ENCODE data around the gene CALR.

Gene CALR

DNA sequence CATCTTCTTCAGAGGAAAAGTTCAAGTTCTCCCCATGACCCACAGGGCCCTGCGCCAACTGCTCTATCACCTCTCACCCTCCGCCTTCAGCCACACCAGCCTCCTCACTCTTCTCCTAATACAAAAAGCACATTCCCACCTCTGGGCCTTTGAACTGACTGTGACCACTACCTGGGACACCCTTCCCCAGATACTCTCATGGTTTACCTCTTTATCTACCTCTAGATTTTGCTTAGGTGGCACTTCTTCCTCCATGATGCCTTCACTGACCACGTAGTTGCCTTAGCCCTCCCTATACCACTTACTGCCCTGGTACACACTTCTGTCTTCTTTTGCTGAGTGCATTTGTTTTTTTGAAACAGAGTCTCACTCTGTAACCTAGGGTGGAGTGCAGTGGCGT lies 15.4 kb upstream of the CALR start:
- H3K36me3 Mint-ChIP-seq, result peaks cover 11% of the 10 kb centered on the region
- H3K4me3 Mint-ChIP-seq, result no peak overlapping the region

DNA sequence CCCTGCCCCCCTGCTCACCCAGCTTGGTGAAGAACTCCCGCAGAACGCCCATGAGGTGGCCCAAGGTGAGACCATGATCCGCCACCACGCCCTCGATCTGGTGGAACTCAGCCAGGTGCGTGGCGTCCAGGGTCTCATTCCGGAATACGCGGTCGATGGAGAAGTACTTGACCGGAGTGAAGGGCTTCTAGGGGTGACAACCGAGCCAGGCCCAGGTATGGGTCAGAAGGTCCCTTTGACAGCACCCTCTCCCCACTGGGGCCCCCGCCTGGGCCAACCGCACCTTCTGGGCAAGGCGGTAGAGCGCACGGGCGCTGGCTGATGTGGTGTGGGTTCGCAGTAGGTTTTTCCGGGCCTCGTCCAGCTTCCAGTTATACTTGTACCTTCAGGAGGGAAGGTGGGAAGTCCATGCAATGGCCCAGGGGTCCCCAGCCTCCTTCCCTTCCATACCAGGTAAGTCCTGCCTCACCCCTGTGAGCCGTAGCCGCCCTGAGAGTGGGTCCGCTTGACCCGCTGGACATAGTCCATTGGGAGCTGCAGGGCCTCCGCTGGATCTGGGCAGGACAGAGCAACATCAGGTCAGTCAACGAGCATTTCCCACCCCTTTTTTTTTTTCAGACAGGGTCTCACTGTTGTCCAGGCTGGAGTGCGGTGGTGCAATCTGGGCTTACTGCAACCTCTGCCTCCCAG lies 13.6 kb upstream of the CALR start:
- H3K4me1 Mint-ChIP-seq, result peaks cover 4% of the 10 kb centered on the region
- H3K9me3 Mint-ChIP-seq, result no peaks in the 10 kb centered on the region
- no peaks in the 10 kb centered on the region for H3K27me3 Mint-ChIP-seq
- no peak overlapping the region for H3K4me3 Mint-ChIP-seq
- H3K27ac Mint-ChIP-seq, result no peak overlapping the region
- peaks cover 14% of the 10 kb centered on the region for H3K36me3 Mint-ChIP-seq

More for the DNA sequence above, 15.4 kb upstream of the CALR start:
- no peaks in the 10 kb centered on the region for H3K9me3 Mint-ChIP-seq
- H3K27ac Mint-ChIP-seq, result no peak overlapping the region
- H3K4me1 Mint-ChIP-seq, result peaks cover 18% of the 10 kb centered on the region
- no peaks in the 10 kb centered on the region for H3K27me3 Mint-ChIP-seq

DNA sequence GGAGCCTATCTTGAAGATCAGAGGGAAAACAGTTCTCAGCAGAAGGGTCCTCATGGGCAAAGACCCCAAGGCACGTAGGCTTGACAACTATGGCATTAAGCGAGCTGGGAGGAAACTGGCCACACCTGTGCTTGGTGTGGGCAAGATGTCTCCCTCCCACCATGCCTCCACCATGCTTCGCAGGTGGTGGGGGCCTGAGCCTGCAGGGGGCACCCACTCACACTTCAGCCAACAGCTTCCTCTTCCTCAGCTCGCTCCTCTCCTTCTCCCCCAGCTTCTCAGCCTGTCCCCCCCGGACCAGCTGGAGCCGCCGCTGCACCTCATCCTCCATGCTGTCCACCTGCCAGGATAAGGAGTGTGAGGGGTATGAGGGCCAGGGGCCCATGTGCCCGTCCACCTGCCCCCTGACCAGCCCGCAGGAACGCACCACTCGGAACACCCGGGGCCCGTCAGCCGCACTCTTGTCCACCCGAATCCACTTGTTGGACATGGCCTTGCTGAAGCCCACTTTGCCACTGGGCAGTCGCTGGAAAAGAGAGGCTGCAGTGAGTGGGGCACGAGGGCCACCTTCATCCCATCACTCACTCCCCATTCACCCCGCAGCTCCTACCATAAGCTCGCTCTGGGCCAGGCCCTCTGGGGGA lies 8.3 kb upstream of the CALR start:
- Mint-ChIP-seq H3K9me3 (no peaks in the 10 kb centered on the region), H3K27ac (no peak overlapping the region), H3K27me3 (no peaks in the 10 kb centered on the region), H3K4me3 (peak overlapping the region; percentile 47), H3K4me1 (peaks cover 23% of the 10 kb centered on the region), H3K36me3 (peaks cover 16% of the 10 kb centered on the region)

DNA sequence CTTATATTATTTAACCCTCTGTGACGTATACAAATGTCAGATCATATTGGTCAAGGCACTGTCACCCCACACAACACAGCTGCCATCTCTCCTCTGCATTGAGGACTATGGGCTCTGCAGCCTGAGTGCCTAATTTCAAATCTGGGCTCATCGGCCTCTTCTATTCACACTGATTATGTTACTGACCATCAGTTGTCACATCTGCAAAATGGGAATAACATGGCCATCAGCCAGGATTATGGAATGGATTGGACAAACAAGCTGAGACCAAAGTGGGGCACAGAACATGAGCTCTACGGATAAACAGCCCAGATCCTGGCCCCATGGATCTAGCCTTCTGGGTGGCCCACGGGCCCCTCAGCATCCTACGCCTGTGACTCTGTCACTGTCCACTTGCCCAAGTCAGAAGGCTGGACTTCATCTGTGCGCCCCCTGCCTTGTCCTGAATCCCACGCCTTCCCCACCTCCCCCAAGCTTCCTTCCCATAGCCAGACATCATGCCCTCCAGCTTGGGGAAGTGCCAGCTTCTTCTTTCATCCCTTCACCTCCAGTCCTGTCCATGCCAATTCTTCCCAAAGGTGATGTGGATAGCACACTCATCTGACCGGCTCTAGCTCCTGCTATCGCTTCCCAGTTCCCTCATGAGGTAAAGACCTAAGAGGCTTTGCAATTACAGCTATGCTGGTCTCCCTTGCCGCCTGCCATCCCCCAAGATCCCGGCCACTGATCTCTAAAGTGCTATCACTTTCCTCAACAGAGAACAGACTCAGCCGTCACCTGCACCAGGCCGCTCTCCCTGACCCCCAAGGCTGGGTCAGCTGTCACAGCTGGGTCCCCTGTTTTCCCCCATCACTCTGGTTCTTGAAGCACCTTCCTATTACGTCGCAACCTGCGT lies 5.8 kb upstream of the CALR start:
- peak overlapping the region; percentile 95 for H3K27ac Mint-ChIP-seq
- no peaks in the 10 kb centered on the region for H3K27me3 Mint-ChIP-seq
- peaks cover 9% of the 10 kb centered on the region for H3K36me3 Mint-ChIP-seq
- H3K4me3 Mint-ChIP-seq, result peak overlapping the region; percentile 99
- H3K4me1 Mint-ChIP-seq, result peaks cover 35% of the 10 kb centered on the region
- no peaks in the 10 kb centered on the region for H3K9me3 Mint-ChIP-seq

DNA sequence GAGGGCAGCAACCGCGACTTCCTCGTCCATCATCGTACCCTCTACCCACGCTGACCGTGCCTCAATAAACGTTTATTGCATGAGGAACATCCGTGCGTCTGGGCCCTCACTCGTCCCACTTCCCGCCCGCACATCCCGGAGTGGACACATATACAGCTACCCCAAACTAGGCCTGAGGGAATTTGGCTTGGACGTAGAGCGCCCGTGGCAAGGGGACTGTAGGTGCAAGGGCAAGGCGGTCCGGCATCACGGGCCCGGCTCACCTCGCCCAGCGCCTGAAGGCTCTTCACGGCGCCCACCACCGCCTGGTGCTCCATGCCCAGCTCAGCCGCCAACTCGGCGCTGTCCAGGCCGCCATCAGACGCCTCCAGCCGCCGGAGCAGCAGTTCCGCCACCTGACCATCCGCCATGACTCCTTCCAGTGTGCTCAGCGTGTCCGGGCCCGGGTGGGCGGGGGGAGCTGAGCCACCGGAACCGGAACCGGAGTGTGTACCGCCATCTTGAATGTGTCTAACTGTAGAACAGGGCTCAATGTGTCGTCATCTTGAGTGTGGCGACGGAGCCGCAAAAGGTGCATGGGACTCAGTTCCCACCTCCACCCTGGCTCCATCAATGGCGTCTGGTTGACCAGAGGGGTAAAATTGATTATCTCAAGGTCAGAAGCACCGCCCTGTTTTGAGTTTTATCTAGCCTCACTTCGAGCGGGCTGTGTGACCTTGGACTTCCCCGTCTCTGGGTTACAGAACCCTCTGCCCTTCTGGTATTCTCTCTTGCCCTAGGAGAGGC lies 4.9 kb upstream of the CALR start, which contains the start of gene FARSA:
Gene FARSA (minus strand): TSS at position 425 of the 786 bp plus-strand sequence. CDS start 15 bp downstream, at position 410.
- no peaks in the 10 kb centered on the region for H3K27me3 Mint-ChIP-seq
- peak within 1 kb of the TSS; percentile 95 for H3K27ac Mint-ChIP-seq
- H3K9me3 Mint-ChIP-seq, result no peaks in the 10 kb centered on the region
- H3K4me3 Mint-ChIP-seq, result peak within 1 kb of the TSS; percentile 99
- peaks cover 38% of the 10 kb centered on the region for H3K4me1 Mint-ChIP-seq
- peaks cover 7% of the 10 kb centered on the region for H3K36me3 Mint-ChIP-seq

DNA sequence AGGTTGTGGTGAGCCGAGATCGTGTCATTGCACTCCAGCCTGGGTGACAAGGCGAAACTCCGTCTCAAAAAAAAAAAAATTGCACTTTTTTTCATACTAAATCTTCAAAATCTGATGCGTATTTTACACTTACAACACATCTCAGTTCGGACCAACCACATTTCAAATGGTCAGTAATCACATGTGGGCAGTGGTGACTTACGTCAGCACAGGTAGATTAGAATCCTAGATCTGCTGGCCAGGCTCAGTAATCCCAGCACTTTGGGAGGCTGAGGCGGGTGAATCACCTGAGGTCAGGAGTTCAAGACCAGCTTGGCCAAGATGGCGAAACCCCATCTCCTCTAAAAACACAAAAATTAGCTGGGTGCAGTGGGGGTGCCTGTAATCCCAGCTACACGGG lies 3.3 kb upstream of the CALR start:
- Mint-ChIP-seq H3K4me1 (peaks cover 47% of the 10 kb centered on the region), H3K9me3 (no peaks in the 10 kb centered on the region), H3K27ac (no peak overlapping the region), H3K4me3 (no peak overlapping the region), H3K27me3 (no peaks in the 10 kb centered on the region), H3K36me3 (peaks cover 18% of the 10 kb centered on the region)

DNA sequence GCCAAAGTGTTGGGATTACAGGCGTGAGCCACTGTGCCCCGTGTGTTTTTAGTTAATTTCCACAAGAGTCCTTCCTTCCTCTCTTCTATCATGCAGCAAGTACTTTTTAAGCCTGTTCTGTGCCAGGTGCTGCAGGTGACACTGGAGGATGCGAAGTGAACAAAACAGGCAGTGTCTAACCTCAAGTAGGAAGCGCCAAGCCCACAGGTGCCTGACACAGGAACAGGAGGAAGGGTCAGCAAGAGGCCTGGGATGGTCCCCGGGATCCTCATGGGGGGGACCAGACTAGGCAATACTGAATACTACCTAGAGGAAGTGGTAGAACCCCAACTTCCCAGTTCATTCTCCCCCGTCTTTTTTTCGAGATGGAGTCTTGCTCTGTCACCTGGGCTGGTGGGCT lies 1.8 kb upstream of the CALR start:
- Mint-ChIP-seq H3K27ac (peak overlapping the region; percentile 62), H3K36me3 (peaks cover 21% of the 10 kb centered on the region), H3K9me3 (no peaks in the 10 kb centered on the region), H3K27me3 (no peaks in the 10 kb centered on the region), H3K4me3 (peak overlapping the region; percentile 15), H3K4me1 (peaks cover 54% of the 10 kb centered on the region)

DNA sequence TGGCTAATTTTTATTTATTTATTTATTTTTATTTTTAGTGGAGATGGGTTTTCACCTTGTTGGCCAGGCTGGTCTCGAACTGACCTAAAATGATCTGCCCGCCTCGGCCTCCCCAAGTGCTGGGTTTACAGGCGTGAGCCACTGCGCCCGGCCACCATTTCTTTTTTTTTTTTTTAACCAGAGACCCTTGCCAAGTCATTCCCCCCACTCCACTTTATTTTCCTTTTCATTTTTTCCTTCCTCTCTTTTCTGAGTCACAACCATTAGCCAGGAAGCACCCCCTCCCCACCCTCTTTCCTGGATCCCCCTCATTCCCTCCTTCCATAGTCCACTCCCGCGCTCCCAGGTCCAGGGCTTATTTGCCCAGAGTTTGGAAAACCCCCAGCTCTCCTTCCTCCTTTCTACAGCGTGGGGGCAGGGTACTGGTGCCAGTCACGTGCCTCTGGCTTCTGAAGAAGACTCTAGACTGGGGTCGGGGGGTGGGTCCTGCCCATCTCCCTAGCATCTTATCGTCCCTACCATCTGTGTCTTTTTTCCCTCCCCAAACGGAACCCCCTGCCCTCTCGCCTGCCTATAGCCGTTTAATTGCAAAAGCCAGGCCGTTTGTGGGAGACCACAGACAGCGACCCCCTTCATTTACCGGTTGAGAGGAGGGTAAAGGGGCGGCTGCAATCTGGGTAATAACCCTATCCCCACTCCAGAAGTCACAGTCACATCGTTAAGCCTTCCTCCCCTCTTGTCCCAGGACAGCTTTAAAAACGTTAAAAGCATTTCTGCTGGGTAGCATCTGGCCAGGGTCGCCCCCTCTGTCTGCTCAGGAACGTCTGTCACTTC lies 1.1 kb upstream of the CALR start:
- Mint-ChIP-seq H3K4me1 (peaks cover 51% of the 10 kb centered on the region), H3K36me3 (peaks cover 22% of the 10 kb centered on the region), H3K4me3 (peak overlapping the region; percentile 98), H3K27me3 (no peaks in the 10 kb centered on the region), H3K9me3 (no peaks in the 10 kb centered on the region), H3K27ac (peak overlapping the region; percentile 92)

DNA sequence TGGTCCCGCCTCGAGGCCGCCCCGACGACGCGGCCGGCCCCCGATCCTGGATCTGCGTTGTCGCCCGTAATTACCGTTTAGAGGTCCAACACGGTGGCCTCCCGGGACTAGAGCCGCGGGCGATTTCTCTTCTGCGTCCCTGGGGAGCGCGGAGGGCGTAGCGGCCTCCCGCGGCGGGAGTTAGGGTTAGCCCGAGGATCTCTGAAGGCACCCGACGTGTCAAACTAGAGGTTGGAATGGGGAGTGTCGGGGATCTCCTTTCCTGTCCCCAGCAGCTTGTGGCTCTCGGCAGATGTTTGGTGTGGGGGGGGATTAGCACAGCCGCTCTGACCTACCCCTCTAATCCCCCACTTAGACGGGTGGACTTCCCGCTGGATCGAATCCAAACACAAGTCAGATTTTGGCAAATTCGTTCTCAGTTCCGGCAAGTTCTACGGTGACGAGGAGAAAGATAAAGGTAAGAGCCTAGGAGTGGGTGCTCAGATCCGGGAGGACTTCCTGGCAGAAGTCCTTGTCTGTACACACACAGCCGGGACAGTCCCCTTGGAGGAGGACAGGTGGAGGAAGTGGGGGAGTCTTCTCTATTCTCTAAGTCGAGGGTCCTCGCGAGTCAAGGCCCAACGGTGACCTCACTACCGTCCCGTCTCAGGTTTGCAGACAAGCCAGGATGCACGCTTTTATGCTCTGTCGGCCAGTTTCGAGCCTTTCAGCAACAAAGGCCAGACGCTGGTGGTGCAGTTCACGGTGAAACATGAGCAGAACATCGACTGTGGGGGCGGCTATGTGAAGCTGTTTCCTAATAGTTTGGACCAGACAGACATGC lies 581 bp downstream of the CALR start:
- no peaks in the 10 kb centered on the region for H3K27me3 Mint-ChIP-seq
- peak overlapping the region; percentile 98 for H3K4me3 Mint-ChIP-seq
- H3K9me3 Mint-ChIP-seq, result no peaks in the 10 kb centered on the region
- H3K36me3 Mint-ChIP-seq, result peaks cover 24% of the 10 kb centered on the region
- peaks cover 48% of the 10 kb centered on the region for H3K4me1 Mint-ChIP-seq
- H3K27ac Mint-ChIP-seq, result peak overlapping the region; percentile 92

DNA sequence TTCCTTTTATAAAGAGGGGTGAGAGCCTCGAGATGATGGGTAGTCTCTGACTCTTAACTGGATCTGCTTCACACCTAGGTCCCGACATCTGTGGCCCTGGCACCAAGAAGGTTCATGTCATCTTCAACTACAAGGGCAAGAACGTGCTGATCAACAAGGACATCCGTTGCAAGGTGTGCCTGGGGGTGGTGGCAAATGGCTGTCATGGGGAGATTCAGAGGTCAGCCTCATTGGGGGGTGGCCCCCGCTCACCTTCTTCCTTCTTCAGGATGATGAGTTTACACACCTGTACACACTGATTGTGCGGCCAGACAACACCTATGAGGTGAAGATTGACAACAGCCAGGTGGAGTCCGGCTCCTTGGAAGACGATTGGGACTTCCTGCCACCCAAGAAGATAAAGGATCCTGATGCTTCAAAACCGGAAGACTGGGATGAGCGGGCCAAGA lies 1.6 kb downstream of the CALR start:
- peaks cover 26% of the 10 kb centered on the region for H3K36me3 Mint-ChIP-seq
- peak overlapping the region; percentile 98 for H3K4me3 Mint-ChIP-seq
- H3K9me3 Mint-ChIP-seq, result no peaks in the 10 kb centered on the region

DNA sequence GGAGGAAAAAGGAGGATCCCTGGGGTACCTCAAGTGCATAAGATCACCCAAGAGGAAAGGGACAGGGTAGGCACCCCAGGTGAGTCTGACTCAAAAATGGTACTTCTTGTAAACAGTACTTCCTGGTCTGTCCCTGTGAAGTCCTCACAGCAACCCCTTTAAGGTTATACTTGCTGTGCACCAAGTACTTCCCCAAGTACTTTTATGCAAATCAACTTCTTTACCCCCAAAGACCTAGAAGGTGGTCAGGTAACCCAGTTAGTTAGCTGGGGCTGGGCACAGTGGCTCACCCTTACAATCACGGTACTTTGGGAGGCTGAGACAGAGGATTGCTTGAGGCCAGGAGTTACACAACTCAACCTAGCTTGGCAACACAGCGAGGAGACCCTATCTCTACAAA lies 2.5 kb downstream of the CALR start:
- Mint-ChIP-seq H3K4me1 (peaks cover 57% of the 10 kb centered on the region), H3K4me3 (peak overlapping the region; percentile 98), H3K27me3 (no peaks in the 10 kb centered on the region), H3K36me3 (peaks cover 29% of the 10 kb centered on the region), H3K27ac (peak overlapping the region; percentile 88), H3K9me3 (no peaks in the 10 kb centered on the region)

More for the DNA sequence above, 1.6 kb downstream of the CALR start:
- H3K4me1 Mint-ChIP-seq, result peaks cover 55% of the 10 kb centered on the region
- H3K27ac Mint-ChIP-seq, result peak overlapping the region; percentile 92
- H3K27me3 Mint-ChIP-seq, result no peaks in the 10 kb centered on the region

DNA sequence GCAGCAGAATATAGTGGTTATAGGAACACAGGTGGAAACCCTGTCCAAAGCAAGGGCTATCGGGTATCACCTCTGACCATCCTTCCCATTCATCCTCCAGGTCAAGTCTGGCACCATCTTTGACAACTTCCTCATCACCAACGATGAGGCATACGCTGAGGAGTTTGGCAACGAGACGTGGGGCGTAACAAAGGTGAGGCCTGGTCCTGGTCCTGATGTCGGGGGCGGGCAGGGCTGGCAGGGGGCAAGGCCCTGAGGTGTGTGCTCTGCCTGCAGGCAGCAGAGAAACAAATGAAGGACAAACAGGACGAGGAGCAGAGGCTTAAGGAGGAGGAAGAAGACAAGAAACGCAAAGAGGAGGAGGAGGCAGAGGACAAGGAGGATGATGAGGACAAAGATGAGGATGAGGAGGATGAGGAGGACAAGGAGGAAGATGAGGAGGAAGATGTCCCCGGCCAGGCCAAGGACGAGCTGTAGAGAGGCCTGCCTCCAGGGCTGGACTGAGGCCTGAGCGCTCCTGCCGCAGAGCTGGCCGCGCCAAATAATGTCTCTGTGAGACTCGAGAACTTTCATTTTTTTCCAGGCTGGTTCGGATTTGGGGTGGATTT lies 5.1 kb downstream of the CALR start:
- Mint-ChIP-seq H3K4me3 (peak overlapping the region; percentile 23), H3K9me3 (no peaks in the 10 kb centered on the region), H3K27me3 (no peaks in the 10 kb centered on the region), H3K36me3 (peaks cover 33% of the 10 kb centered on the region), H3K4me1 (peaks cover 53% of the 10 kb centered on the region), H3K27ac (peak overlapping the region; percentile 90)

DNA sequence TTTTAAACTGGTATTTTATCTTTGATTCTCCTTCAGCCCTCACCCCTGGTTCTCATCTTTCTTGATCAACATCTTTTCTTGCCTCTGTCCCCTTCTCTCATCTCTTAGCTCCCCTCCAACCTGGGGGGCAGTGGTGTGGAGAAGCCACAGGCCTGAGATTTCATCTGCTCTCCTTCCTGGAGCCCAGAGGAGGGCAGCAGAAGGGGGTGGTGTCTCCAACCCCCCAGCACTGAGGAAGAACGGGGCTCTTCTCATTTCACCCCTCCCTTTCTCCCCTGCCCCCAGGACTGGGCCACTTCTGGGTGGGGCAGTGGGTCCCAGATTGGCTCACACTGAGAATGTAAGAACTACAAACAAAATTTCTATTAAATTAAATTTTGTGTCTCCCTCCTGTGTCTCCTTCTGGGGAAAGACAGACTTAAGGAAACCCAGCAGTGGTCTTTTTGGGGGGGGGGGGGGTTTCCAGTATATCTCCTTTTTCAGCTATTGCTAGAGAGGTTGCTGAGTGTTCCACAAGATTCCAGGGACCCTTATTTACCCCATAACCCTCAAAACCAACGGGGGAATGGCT lies 5.8 kb downstream of the CALR start:
- H3K9me3 Mint-ChIP-seq, result no peaks in the 10 kb centered on the region
- H3K4me3 Mint-ChIP-seq, result peak overlapping the region; percentile 47
- H3K4me1 Mint-ChIP-seq, result peaks cover 53% of the 10 kb centered on the region
- peak overlapping the region; percentile 95 for H3K27ac Mint-ChIP-seq
- no peaks in the 10 kb centered on the region for H3K27me3 Mint-ChIP-seq
- H3K36me3 Mint-ChIP-seq, result peaks cover 28% of the 10 kb centered on the region
